ENCODE data around the gene CACNA1I.

GRCh38 chr22:39658806-39659463 is 88.4 kb downstream of the CACNA1I start:
- TF ChIP-seq CTCF (IDR thresholded peaks at IDR 0.05) (no peak), POLR2A (IDR thresholded peaks at IDR 0.05) (no peak)
